Bronchial epithelial cell (primary cell): ENCODE data around the gene KDF1. TPM values are rescaled to one million over a fixed set of nuclear protein-coding genes. Genes with fewer than 3 reads are reported as not detected.
"Not testable (repeated sequence)": the region's sequence is repeated elsewhere in the genome, so short reads cannot be mapped to it uniquely, and the experiment has no call there.

ENCODE experiments used
- DNase-seq: peaks from one replicate; pipeline ENCODE4 v3.0.0-alpha.2; 2010; ENCODE audit warnings: low read depth
- FAIRE-seq: peaks from 2 replicates; lab custom pipeline; 2011; peaks lifted over from hg19 to GRCh38; lab: Jason Lieb, UNC
- H3K27me3 ChIP-seq: 2 replicates; pipeline ENCODE4 v1.5.1; 2011; ENCODE audit warnings: low read length; ENCODE audit not compliant: control insufficient read depth, insufficient read depth
- H3K36me3 ChIP-seq: 2 replicates; pipeline ENCODE4 v1.5.1; 2011; ENCODE audit warnings: low read length; ENCODE audit not compliant: control insufficient read depth, insufficient read depth
- H3K4me3 ChIP-seq: 2 replicates; pipeline ENCODE4 v1.5.1; 2011; ENCODE audit warnings: mild to moderate bottlenecking, low read depth, low read length, control low read depth
- CTCF ChIP-seq: IDR thresholded peaks from 2 replicates; pipeline ENCODE4 v1.5.1; 2011; ENCODE audit warnings: mild to moderate bottlenecking, moderate library complexity, low read length, control low read depth, inconsistent platforms; ENCODE audit not compliant: insufficient read depth, severe bottlenecking
- total RNA-seq: library from RNA; depleted of rRNA; stranded (reverse); fragments of >200 nt; gene quantifications from 2 replicates; pipeline ENCODE4 v1.2.1, GENCODE V29; 2014

KDF1 gene
- total RNA-seq, 1 donor from 2014 or later = 13.2 TPM

- Histone ChIP-seq H3K36me3 (no peaks in the 10 kb centered on the region), H3K27me3 (no peaks in the 10 kb centered on the region), H3K4me3 (peak overlapping the region; percentile 69)
- FAIRE-seq = peak; percentile 68
- DNase-seq = peak; percentile 52
- no peak for TF ChIP-seq CTCF
Observed at GRCh38 chr1:26994787-26995517, 34.7 kb upstream of the KDF1 start.

- Histone ChIP-seq H3K4me3 (peak overlapping the region; percentile 69), H3K36me3 (no peaks in the 10 kb centered on the region), H3K27me3 (no peaks in the 10 kb centered on the region)
- DNase-seq = no peak
- FAIRE-seq = no peak
- TF ChIP-seq CTCF = no peak
Observed at GRCh38 chr1:26994020-26994786, 33.9 kb upstream of the KDF1 start.

GRCh38 chr1:26993237-26994019, 33.2 kb upstream of the KDF1 start, which contains the start of gene TRNP1:
Gene TRNP1 (plus strand): TSS chr1:26993692. CDS start chr1:26993787, 95 bp downstream.
- H3K4me3 ChIP-seq = peak within 1 kb of the TSS; percentile 69
- DNase-seq (peak; percentile 49), FAIRE-seq (no peak)
- H3K27me3 ChIP-seq = no peaks in the 10 kb centered on the region
- TF ChIP-seq CTCF = no peak
- no peaks in the 10 kb centered on the region for H3K36me3 ChIP-seq

- H3K4me3 ChIP-seq = no peak overlapping the region
- H3K27me3 ChIP-seq = no peaks in the 10 kb centered on the region
- no peak for FAIRE-seq
- TF ChIP-seq CTCF = no peak
- no peaks in the 10 kb centered on the region for H3K36me3 ChIP-seq
- no peak for DNase-seq
Observed at GRCh38 chr1:26991310-26992116, 31.2 kb upstream of the KDF1 start.

GRCh38 chr1:26989403-26990109, 29.3 kb upstream of the KDF1 start:
- H3K36me3 ChIP-seq, FAIRE-seq, H3K27me3 ChIP-seq, H3K4me3 ChIP-seq, DNase-seq: not testable (repeated sequence)
